CD14-positive monocyte (primary cell): ENCODE measurements around the gene MVB12B. TPM values are rescaled to one million over a fixed set of nuclear protein-coding genes. Genes with fewer than 3 reads are reported as not detected.

Experiments
- DNase-seq, 3 donors: peaks; one replicate each; pipeline ENCODE4 v3.0.0-alpha.2; 2011 to 2022
- H2AFZ ChIP-seq: 2 replicates; pipeline ENCODE4 v1.6.0; 2012; ENCODE audit warnings: mild to moderate bottlenecking, low read depth, low read length, inconsistent platforms; ENCODE audit not compliant: insufficient read depth, poor library complexity, severe bottlenecking
- H3K27ac ChIP-seq, 2 donors: 1 replicate in 1 of 2; 2 replicates in 1 of 2; pipeline ENCODE4 v1.5.1; 2012 to 2013; ENCODE audit warnings: low read length in 2 of 2, control low read depth in 1 of 2, inconsistent platforms in 1 of 2, low read depth in 1 of 2, mild to moderate bottlenecking in 1 of 2
- H3K27me3 ChIP-seq, 2 donors: one replicate each; pipeline versions ENCODE4 v1.6.0 to v1.6.1; 2011 to 2013; ENCODE audit warnings: low read length in 2 of 2; ENCODE audit not compliant: control insufficient read depth in 2 of 2, insufficient read depth in 2 of 2
- H3K36me3 ChIP-seq, 2 donors: replicated peaks in 1 of 2; 1 replicate in 1 of 2; 2 replicates in 1 of 2; pipeline versions ENCODE4 v1.5.1 to v1.6.1; 2012 to 2013; ENCODE audit warnings: low read length in 2 of 2, control low read depth in 1 of 2, inconsistent platforms in 1 of 2, mild to moderate bottlenecking in 1 of 2; ENCODE audit not compliant: insufficient read depth in 2 of 2, control insufficient read depth in 1 of 2
- H3K4me1 ChIP-seq, 2 donors: 1 replicate in 1 of 2; 2 replicates in 1 of 2; pipeline versions ENCODE4 v1.5.1 to v1.6.1; 2012 to 2013; ENCODE audit warnings: low read length in 2 of 2, control low read depth in 1 of 2, inconsistent platforms in 1 of 2, mild to moderate bottlenecking in 1 of 2, moderate library complexity in 1 of 2; ENCODE audit not compliant: insufficient read depth in 2 of 2, control insufficient read depth in 1 of 2
- H3K4me2 ChIP-seq: replicated peaks from 2 replicates; pipeline ENCODE3; 2012; ENCODE audit warnings: low read length, moderate library complexity, mild to moderate bottlenecking; ENCODE audit not compliant: poor library complexity, severe bottlenecking; ENCODE audit errors: extremely low read depth
- H3K4me3 ChIP-seq, 3 experiments: fragments of 200-600 bp in 1 of 3; sonication (generic) in 1 of 3; replicated peaks in 1 of 3; 1 replicate in 2 of 3; 2 replicates in 1 of 3; pipeline ENCODE4 v1.5.1; 2011 to 2013; ENCODE audit warnings: low read length in 3 of 3, mild to moderate bottlenecking in 3 of 3, control low read depth in 2 of 3, low read depth in 2 of 3, inconsistent platforms in 1 of 3, moderate library complexity in 1 of 3
- H3K79me2 ChIP-seq: 2 replicates; pipeline ENCODE4 v1.6.0; 2012; ENCODE audit warnings: mild to moderate bottlenecking, control low read depth, inconsistent platforms, low read length, moderate library complexity; ENCODE audit not compliant: insufficient read depth
- H3K9ac ChIP-seq: 2 replicates; pipeline ENCODE4 v1.6.0; 2017; ENCODE audit warnings: low read length, mild to moderate bottlenecking; ENCODE audit not compliant: insufficient read depth, poor library complexity, severe bottlenecking
- H3K9me3 ChIP-seq, 2 donors: replicated peaks in 1 of 2; 1 replicate in 1 of 2; 2 replicates in 1 of 2; pipeline versions ENCODE4 v1.5.1 to v1.6.1; 2012 to 2013; ENCODE audit warnings: low read length in 2 of 2, control low read depth in 1 of 2; ENCODE audit not compliant: control insufficient read depth in 1 of 2, insufficient read depth in 1 of 2
- H4K20me1 ChIP-seq: 2 replicates; pipeline ENCODE4 v1.6.0; 2012; ENCODE audit warnings: mild to moderate bottlenecking, low read length, control low read depth, moderate library complexity; ENCODE audit not compliant: insufficient read depth
- H3K27ac Mint-ChIP-seq, 7 donors: one replicate each; pipeline ENCODE4 v1.8.0; 2020; ENCODE audit warnings: mild to moderate bottlenecking in 7 of 7, mixed read lengths in 7 of 7, moderate library complexity in 6 of 7, inconsistent platforms in 2 of 7
- H3K27me3 Mint-ChIP-seq, 3 donors: one replicate each; pipeline ENCODE4 v1.8.0; 2021 to 2022; ENCODE audit warnings: low read depth in 3 of 3, mild to moderate bottlenecking in 3 of 3, mixed read lengths in 3 of 3, moderate library complexity in 3 of 3, inconsistent platforms in 1 of 3
- H3K36me3 Mint-ChIP-seq, 2 donors: one replicate each; pipeline ENCODE4 v1.8.0; 2020; ENCODE audit warnings: mixed read lengths in 2 of 2, inconsistent platforms in 1 of 2, mild to moderate bottlenecking in 1 of 2
- H3K4me1 Mint-ChIP-seq: one replicate; pipeline ENCODE4 v1.8.0; 2020; ENCODE audit warnings: mild to moderate bottlenecking, mixed read lengths
- H3K4me3 Mint-ChIP-seq, 2 donors: one replicate each; pipeline ENCODE4 v1.8.0; 2020; ENCODE audit warnings: mild to moderate bottlenecking in 2 of 2, mixed read lengths in 2 of 2, moderate library complexity in 1 of 2
- H3K9me3 Mint-ChIP-seq, 7 donors: one replicate each; pipeline ENCODE4 v1.8.0; 2020 to 2022; ENCODE audit warnings: mixed read lengths in 7 of 7, mild to moderate bottlenecking in 6 of 7, moderate library complexity in 6 of 7, inconsistent platforms in 2 of 7
- CTCF ChIP-seq: fragments of 200-600 bp; IDR thresholded peaks from one replicate; pipeline ENCODE4 v1.8.0; 2022; ENCODE audit warnings: antibody characterized with exemption, mild to moderate bottlenecking
- WGBS: methylation state at CpG from one replicate; pipeline ENCODE4 v1.1.5; 2013; ENCODE audit warnings: missing lambda C conversion rate; ENCODE audit not compliant: insufficient coverage; 5-methylcytosine and 5-hydroxymethylcytosine counted together
- intact Hi-C, 2 donors: fragments of 100-400 bp; cut with micrococcal nuclease; formaldehyde crosslinking; loops; one replicate each; pipeline versions ENCODE4 v1.15.0 to v1.15.1; 2023
- polyA plus RNA-seq, 3 donors: library from polyadenylated mRNA; depleted of rRNA in 1 of 3; unstranded in 2 of 3; stranded (reverse) in 1 of 3; fragments of 300-500 nt in 2 of 3; fragments of >200 nt in 1 of 3; fragmentation: Illumina TruSeq in 2 of 3; gene quantifications; 1 replicate in 2 of 3; 2 replicates in 1 of 3; pipeline ENCODE4 v1.2.3, GENCODE V29; 2012 to 2021

The MVB12B gene
- polyA plus RNA-seq, 3 donors, result 2.8 to 8.1 (median 3.5) TPM

GRCh38 chr9:126439883-126440653 is 113.4 kb downstream of the MVB12B start:
- no peaks in the 10 kb centered on the region for H4K20me1 ChIP-seq
- no peak overlapping the region for H2AFZ ChIP-seq
- H3K4me2 ChIP-seq, result no peak overlapping the region
- no peak overlapping the region for H3K9ac ChIP-seq
- H3K27ac ChIP-seq, result no peak overlapping the region
- intact Hi-C loops, result no loop called here
- H3K27me3 ChIP-seq, result no peaks in the 10 kb centered on the region
- H3K4me1 Mint-ChIP-seq, result peaks cover 24% of the 10 kb centered on the region
- H3K4me1 ChIP-seq, result peaks cover 15 to 24% of the 10 kb centered on the region in 2 donors
- peaks cover 0 to 15% of the 10 kb centered on the region in 2 donors for H3K36me3 ChIP-seq
- WGBS, result 95% methylated on average over 7 of the region's 16 CpGs
- no peak overlapping the region for H3K4me3 ChIP-seq
- H3K27ac Mint-ChIP-seq, result no peak overlapping the region
- no peaks in the 10 kb centered on the region for H3K9me3 ChIP-seq
- peaks cover 0 to 3% (median 0%) of the 10 kb centered on the region in 3 donors for H3K27me3 Mint-ChIP-seq
- TF ChIP-seq CTCF, result no peak
- DNase-seq, result no peak
- H3K36me3 Mint-ChIP-seq, result peaks cover 16 to 26% of the 10 kb centered on the region in 2 donors
- no peaks in the 10 kb centered on the region for H3K9me3 Mint-ChIP-seq
- no peaks in the 10 kb centered on the region for H3K79me2 ChIP-seq
- no peak overlapping the region for H3K4me3 Mint-ChIP-seq

DNA sequence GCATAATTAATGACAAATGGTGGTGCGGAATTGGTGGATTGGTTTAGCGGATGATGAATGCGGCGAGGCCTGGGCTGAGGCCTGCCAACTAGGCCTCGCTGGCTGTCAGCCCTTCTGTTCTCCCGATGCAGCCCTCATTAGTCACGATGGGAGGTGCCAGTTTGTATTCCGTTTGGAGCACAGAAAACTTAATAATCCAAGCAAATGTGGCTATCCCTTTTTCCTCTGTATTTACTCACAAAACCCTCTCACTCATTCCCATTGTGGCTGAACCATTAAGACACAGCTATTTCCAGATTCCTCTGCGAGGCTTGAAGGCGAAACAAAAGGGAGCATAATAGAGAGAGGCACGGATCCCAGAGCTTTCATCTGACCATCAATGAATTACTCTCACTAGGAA is 114.3 kb downstream of the MVB12B start:
- Mint-ChIP-seq H3K27ac (peak overlapping the region in 2 of 7 donors; percentile 32 to 45), H3K4me1 (peaks cover 24% of the 10 kb centered on the region), H3K4me3 (no peak overlapping the region), H3K9me3 (no peaks in the 10 kb centered on the region), H3K27me3 (no peaks in the 10 kb centered on the region), H3K36me3 (peaks cover 8 to 17% of the 10 kb centered on the region in 2 donors)
- H3K36me3 ChIP-seq, result peaks cover 0 to 15% of the 10 kb centered on the region in 2 donors
- H3K79me2 ChIP-seq, result no peaks in the 10 kb centered on the region
- H3K9me3 ChIP-seq, result no peaks in the 10 kb centered on the region
- no peak overlapping the region for H3K9ac ChIP-seq
- TF ChIP-seq CTCF, result no peak
- intact Hi-C loops, result no loop called here
- H3K27ac ChIP-seq, result no peak overlapping the region
- no peak overlapping the region for H3K4me3 ChIP-seq
- peaks cover 15 to 24% of the 10 kb centered on the region in 2 donors for H3K4me1 ChIP-seq
- no peak overlapping the region for H2AFZ ChIP-seq
- H4K20me1 ChIP-seq, result no peaks in the 10 kb centered on the region
- H3K27me3 ChIP-seq, result no peaks in the 10 kb centered on the region
- WGBS, result 99% methylated on average over 8 of the region's 11 CpGs
- H3K4me2 ChIP-seq, result no peak overlapping the region
- no peak for DNase-seq
